ENCODE measurements around the gene DPEP2. TPM values are rescaled to one million over a fixed set of nuclear protein-coding genes. Genes with fewer than 3 reads are reported as not detected.
"Not testable (repeated sequence)": the region's sequence is repeated elsewhere in the genome, so short reads cannot be mapped to it uniquely, and the experiment has no call there.

Gene DPEP2
- total RNA-seq, 1 donor from 2014 or later = not detected

GRCh38 chr16:67975321-67976105, 23.8 kb downstream of the DPEP2 start:
- no peak overlapping the region for H3K9ac ChIP-seq (ENCODE audit: low read length)
- H3K36me3 ChIP-seq (ENCODE audit: insufficient read depth, low read length) = no peaks in the 10 kb centered on the region
- TF ChIP-seq EZH2 (IDR thresholded peaks at IDR 0.05; ENCODE audit: insufficient read depth, low read length) = no peak
- no peak for TF ChIP-seq CTCF (IDR thresholded peaks at IDR 0.05; ENCODE audit: insufficient read depth, low read depth, low read length)
- H3K9me3 ChIP-seq (ENCODE audit: insufficient read depth, low read depth, low read length) = no peaks in the 10 kb centered on the region
- Mint-ChIP-seq H3K4me1 (ENCODE audit: low read depth, unreplicated experiment) (no peaks in the 10 kb centered on the region), H3K9me3 (ENCODE audit: unreplicated experiment) (no peaks in the 10 kb centered on the region), H3K4me3 (ENCODE audit: unreplicated experiment) (no peak overlapping the region), H3K27ac (ENCODE audit: unreplicated experiment) (no peak overlapping the region), H3K36me3 (ENCODE audit: low read depth, unreplicated experiment) (no peaks in the 10 kb centered on the region), H3K27me3 (ENCODE audit: low read depth, unreplicated experiment) (peaks cover 25% of the 10 kb centered on the region)
- no peak for DNase-seq (ENCODE audit: low read depth)
- H4K20me1 ChIP-seq (ENCODE audit: insufficient read depth, low read length) = no peaks in the 10 kb centered on the region
- no peaks in the 10 kb centered on the region for H3K79me2 ChIP-seq (ENCODE audit: insufficient read depth, low read length)
- no peak for FAIRE-seq
- H3K27me3 ChIP-seq (ENCODE audit: insufficient read depth, low read length) = peaks cover 16% of the 10 kb centered on the region
- no peak overlapping the region for H3K4me2 ChIP-seq (ENCODE audit: low read length)
- no peak overlapping the region for H3K4me3 ChIP-seq (ENCODE audit: insufficient read depth, low read depth, low read length)
- H3K27ac ChIP-seq (ENCODE audit: low read depth, low read length) = no peak overlapping the region
- no peaks in the 10 kb centered on the region for H3K4me1 ChIP-seq (ENCODE audit: insufficient read depth, low read length)
- H2AFZ ChIP-seq (ENCODE audit: low read depth, low read length) = no peak overlapping the region

GRCh38 chr16:67972285-67972684, 27.0 kb downstream of the DPEP2 start:
- peaks cover 11% of the 10 kb centered on the region for H3K4me1 ChIP-seq (ENCODE audit: insufficient read depth, low read length)
- H3K4me3 ChIP-seq (ENCODE audit: insufficient read depth, low read depth, low read length); H3K36me3 ChIP-seq (ENCODE audit: insufficient read depth, low read length); H3K36me3 Mint-ChIP-seq (ENCODE audit: low read depth, unreplicated experiment); H3K4me1 Mint-ChIP-seq (ENCODE audit: low read depth, unreplicated experiment); H3K9me3 ChIP-seq (ENCODE audit: insufficient read depth, low read depth, low read length); H3K9me3 Mint-ChIP-seq (ENCODE audit: unreplicated experiment); H3K4me2 ChIP-seq (ENCODE audit: low read length); H3K4me3 Mint-ChIP-seq (ENCODE audit: unreplicated experiment); H3K9ac ChIP-seq (ENCODE audit: low read length); H2AFZ ChIP-seq (ENCODE audit: low read depth, low read length); H3K27ac ChIP-seq (ENCODE audit: low read depth, low read length); H3K27ac Mint-ChIP-seq (ENCODE audit: unreplicated experiment); DNase-seq (ENCODE audit: low read depth); H4K20me1 ChIP-seq (ENCODE audit: insufficient read depth, low read length); FAIRE-seq: not testable (repeated sequence)
- H3K27me3 ChIP-seq (ENCODE audit: insufficient read depth, low read length) = peaks cover 10% of the 10 kb centered on the region
- peaks cover 11% of the 10 kb centered on the region for H3K79me2 ChIP-seq (ENCODE audit: insufficient read depth, low read length)
- peaks cover 24% of the 10 kb centered on the region for H3K27me3 Mint-ChIP-seq (ENCODE audit: low read depth, unreplicated experiment)

GRCh38 chr16:67971111-67971510, 28.2 kb downstream of the DPEP2 start:
- DNase-seq (ENCODE audit: low read depth) = no peak
- H2AFZ ChIP-seq (ENCODE audit: low read depth, low read length) = no peak overlapping the region
- H3K4me3 ChIP-seq (ENCODE audit: insufficient read depth, low read depth, low read length) = no peak overlapping the region
- H3K4me1 ChIP-seq (ENCODE audit: insufficient read depth, low read length) = peaks cover 23% of the 10 kb centered on the region
- no peak overlapping the region for H3K4me2 ChIP-seq (ENCODE audit: low read length)
- no peak for FAIRE-seq
- Mint-ChIP-seq H3K27me3 (ENCODE audit: low read depth, unreplicated experiment) (peaks cover 13% of the 10 kb centered on the region), H3K4me1 (ENCODE audit: low read depth, unreplicated experiment) (peaks cover 11% of the 10 kb centered on the region), H3K4me3 (ENCODE audit: unreplicated experiment) (no peak overlapping the region), H3K9me3 (ENCODE audit: unreplicated experiment) (no peaks in the 10 kb centered on the region), H3K36me3 (ENCODE audit: low read depth, unreplicated experiment) (no peaks in the 10 kb centered on the region), H3K27ac (ENCODE audit: unreplicated experiment) (no peak overlapping the region)
- H3K9me3 ChIP-seq (ENCODE audit: insufficient read depth, low read depth, low read length) = no peaks in the 10 kb centered on the region
- no peak overlapping the region for H3K27ac ChIP-seq (ENCODE audit: low read depth, low read length)
- no peaks in the 10 kb centered on the region for H3K36me3 ChIP-seq (ENCODE audit: insufficient read depth, low read length)
- no peak for TF ChIP-seq EZH2 (IDR thresholded peaks at IDR 0.05; ENCODE audit: insufficient read depth, low read length)
- TF ChIP-seq CTCF (IDR thresholded peaks at IDR 0.05; ENCODE audit: insufficient read depth, low read depth, low read length) = no peak
- H3K79me2 ChIP-seq (ENCODE audit: insufficient read depth, low read length) = peaks cover 23% of the 10 kb centered on the region
- peaks cover 18% of the 10 kb centered on the region for H4K20me1 ChIP-seq (ENCODE audit: insufficient read depth, low read length)
- no peak overlapping the region for H3K9ac ChIP-seq (ENCODE audit: low read length)
- peaks cover 3% of the 10 kb centered on the region for H3K27me3 ChIP-seq (ENCODE audit: insufficient read depth, low read length)
